IMR-90 (cell line): Measurements from ENCODE around the gene KCTD12. TPM values are rescaled to one million over a fixed set of nuclear protein-coding genes. Genes with fewer than 3 reads are reported as not detected.

ENCODE experiments used
- ATAC-seq: fragments of 200-7000 bp; cut with Tn5 transposase; 2 replicates; pipeline ENCODE4 v1.9.1; 2020; ENCODE audit warnings: low read depth, mild to moderate bottlenecking, moderate library complexity
- BruUV-seq: library from RNA; stranded (reverse); fragments of 400-500 nt; replicated peaks from 2 replicates; lab custom pipeline; 2021; lab: Mats Ljungman, UMichigan
- CTCF ChIA-PET: fragments of 300-600 bp; formaldehyde crosslinking; extraction: SDS; loops from one replicate; lab custom pipeline; 2021; ENCODE audit warnings: antibody characterized with exemption; lab: Yijun Ruan, JAX
- POLR2A ChIA-PET: fragments of 300-600 bp; sonication (Branson Sonifier 250); formaldehyde crosslinking; loops from one replicate; lab custom pipeline; 2022; ENCODE audit warnings: antibody characterized with exemption; ENCODE audit not compliant: unreplicated experiment; lab: Charles Lee
- DNase-seq: peaks from one replicate; pipeline ENCODE4 v3.0.0; 2013
- H2AFZ ChIP-seq: replicated peaks from 2 replicates; pipeline ENCODE3; 2013; ENCODE audit warnings: low read length, mild to moderate bottlenecking; ENCODE audit not compliant: poor library complexity
- H2AK5ac ChIP-seq: 2 replicates; pipeline ENCODE4 v1.6.1; 2013; ENCODE audit warnings: low read depth, low read length, inconsistent platforms
- H2AK9ac ChIP-seq: replicated peaks from 2 replicates; pipeline ENCODE3; 2013; ENCODE audit warnings: mild to moderate bottlenecking, low read depth, low read length, moderate library complexity; ENCODE audit not compliant: poor library complexity
- H2BK120ac ChIP-seq: 2 replicates; pipeline ENCODE4 v1.6.1; 2013; ENCODE audit warnings: low read depth, low read length, inconsistent platforms
- H2BK15ac ChIP-seq: 3 replicates; pipeline ENCODE4 v1.6.1; 2013; ENCODE audit warnings: low read depth, low read length, inconsistent platforms
- H2BK20ac ChIP-seq: 2 replicates; pipeline ENCODE4 v1.6.1; 2013; ENCODE audit warnings: low read depth, mild to moderate bottlenecking, inconsistent platforms, low read length, moderate library complexity
- H2BK5ac ChIP-seq: 2 replicates; pipeline ENCODE4 v1.6.1; 2013; ENCODE audit warnings: mild to moderate bottlenecking, low read depth, low read length, inconsistent platforms; ENCODE audit not compliant: poor library complexity, severe bottlenecking
- H3K14ac ChIP-seq: replicated peaks from 2 replicates; pipeline ENCODE4 v1.6.1; 2013; ENCODE audit warnings: low read depth, low read length, inconsistent platforms
- H3K18ac ChIP-seq: 2 replicates; pipeline ENCODE4 v1.6.1; 2013; ENCODE audit warnings: low read depth, low read length, control low read depth
- H3K23ac ChIP-seq: 2 replicates; pipeline ENCODE4 v1.6.1; 2013; ENCODE audit warnings: low read depth, low read length, inconsistent platforms
- H3K27ac ChIP-seq: 2 replicates; pipeline ENCODE4 v1.5.1; 2013; ENCODE audit warnings: mild to moderate bottlenecking, control low read depth, low read length; ENCODE audit not compliant: insufficient read depth
- H3K27me3 ChIP-seq: 2 replicates; pipeline ENCODE4 v1.6.1; 2013; ENCODE audit warnings: low read length; ENCODE audit not compliant: control insufficient read depth, insufficient read depth
- H3K36me3 ChIP-seq: 2 replicates; pipeline ENCODE4 v1.6.1; 2013; ENCODE audit warnings: low read length, mixed read lengths; ENCODE audit not compliant: control insufficient read depth, insufficient read depth
- H3K4ac ChIP-seq: 2 replicates; pipeline ENCODE4 v1.6.1; 2013; ENCODE audit warnings: low read depth, low read length, inconsistent platforms
- H3K4me1 ChIP-seq: 2 replicates; pipeline ENCODE4 v1.6.1; 2013; ENCODE audit warnings: low read length, mixed read lengths; ENCODE audit not compliant: control insufficient read depth, insufficient read depth
- H3K4me2 ChIP-seq: 2 replicates; pipeline ENCODE4 v1.6.1; 2013; ENCODE audit warnings: low read depth, mild to moderate bottlenecking, control low read depth, low read length, moderate library complexity
- H3K4me3 ChIP-seq: 2 replicates; pipeline ENCODE4 v1.5.1; 2013; ENCODE audit warnings: low read depth, mild to moderate bottlenecking, control low read depth, low read length, moderate library complexity; ENCODE audit not compliant: insufficient read depth
- H3K56ac ChIP-seq: 2 replicates; pipeline ENCODE4 v1.6.1; 2013; ENCODE audit warnings: low read length, inconsistent platforms; ENCODE audit not compliant: insufficient read depth; ENCODE audit errors: extremely low read depth
- H3K79me1 ChIP-seq, 2 experiments: 2 replicates each; pipeline ENCODE4 v1.6.1; 2013; ENCODE audit warnings: low read length in 2 of 2, inconsistent platforms in 1 of 2, low read depth in 1 of 2
- H3K9ac ChIP-seq: 2 replicates; pipeline ENCODE4 v1.6.1; 2013; ENCODE audit warnings: low read depth, low read length, control low read depth
- H3K9me1 ChIP-seq: 2 replicates; pipeline ENCODE4 v1.6.1; 2013; ENCODE audit warnings: low read length, inconsistent platforms; ENCODE audit not compliant: insufficient read depth
- H3K9me3 ChIP-seq: 2 replicates; pipeline ENCODE4 v1.6.1; 2013; ENCODE audit warnings: low read length; ENCODE audit not compliant: control insufficient read depth, insufficient read depth
- H4K20me1 ChIP-seq: 2 replicates; pipeline ENCODE4 v1.6.1; 2013; ENCODE audit warnings: low read length, inconsistent platforms; ENCODE audit not compliant: insufficient read depth
- H4K5ac ChIP-seq: 2 replicates; pipeline ENCODE4 v1.6.1; 2013; ENCODE audit warnings: mild to moderate bottlenecking, low read depth, low read length, control low read depth
- H4K8ac ChIP-seq, 2 experiments: 2 replicates each; pipeline ENCODE4 v1.6.1; 2013; ENCODE audit warnings: low read depth in 2 of 2, low read length in 2 of 2, control low read depth in 1 of 2, inconsistent platforms in 1 of 2
- H4K91ac ChIP-seq: 2 replicates; pipeline ENCODE4 v1.6.1; 2013; ENCODE audit warnings: low read depth, low read length, inconsistent platforms; ENCODE audit not compliant: insufficient read depth
- BHLHE40 ChIP-seq: fragments of 150-350 bp; IDR thresholded peaks from 2 replicates; pipeline ENCODE4 v1.6.1; 2016; ENCODE audit warnings: mild to moderate bottlenecking, low read depth, low read length
- CEBPB ChIP-seq: IDR thresholded peaks from 2 replicates; pipeline ENCODE4 v1.6.1; 2012; ENCODE audit warnings: low read depth, low read length, improper control_type of control experiment
- CHD1 ChIP-seq: IDR thresholded peaks from 2 replicates; pipeline ENCODE4 v1.6.1; 2012; ENCODE audit warnings: low read depth, low read length, improper control_type of control experiment
- MAFK ChIP-seq: IDR thresholded peaks from 2 replicates; pipeline ENCODE4 v1.6.1; 2012; ENCODE audit warnings: low read depth, low read length, improper control_type of control experiment
- MAZ ChIP-seq: IDR thresholded peaks from 2 replicates; pipeline ENCODE4 v1.6.1; 2012; ENCODE audit warnings: low read depth, mild to moderate bottlenecking, low read length, improper control_type of control experiment, moderate library complexity, borderline replicate concordance
- MXI1 ChIP-seq: IDR thresholded peaks from 2 replicates; pipeline ENCODE4 v1.6.1; 2012; ENCODE audit warnings: low read depth, mild to moderate bottlenecking, low read length, moderate library complexity, borderline replicate concordance
- POLR2A ChIP-seq: IDR thresholded peaks from 2 replicates; pipeline ENCODE4 v1.6.1; 2012; ENCODE audit warnings: mild to moderate bottlenecking, low read depth, low read length
- RCOR1 ChIP-seq: IDR thresholded peaks from 2 replicates; pipeline ENCODE4 v1.6.1; 2012; ENCODE audit warnings: mild to moderate bottlenecking, low read length, improper control_type of control experiment; ENCODE audit not compliant: insufficient replicate concordance
- WGBS, 2 experiments: methylation state at CpG; one replicate each; pipeline versions ENCODE4 v1.1.5 to v1.1.7; 2013; ENCODE audit warnings: missing lambda C conversion rate in 2 of 2; ENCODE audit not compliant: insufficient read length in 1 of 2; ENCODE audit errors: extremely low coverage in 2 of 2; 5-methylcytosine and 5-hydroxymethylcytosine counted together
- dilution Hi-C: fragments of 300-500 bp; cut with HindIII; formaldehyde crosslinking; loops from one replicate; pipeline ENCODE4 v1.14.3; 2018; ENCODE audit warnings: low sequenced_read_pairs; ENCODE audit not compliant: unreplicated experiment
- in situ Hi-C: fragments of 300-500 bp; cut with MboI; formaldehyde crosslinking; loops from 3 replicates; pipeline ENCODE4 v1.14.3; 2019; ENCODE audit warnings: low sequenced_read_pairs, inconsistent platforms, mixed read lengths
- intact Hi-C: fragments of 100-400 bp; cut with micrococcal nuclease; formaldehyde crosslinking; loops from 2 replicates; pipeline ENCODE4 v1.10.0; 2022
- polyA plus RNA-seq, 3 experiments: library from polyadenylated mRNA; depleted of rRNA; stranded (reverse); fragments of >200 nt; gene quantifications; 2 replicates each; pipeline ENCODE4 v1.2.3, GENCODE V29; 2012; ENCODE audit warnings: low replicate concordance in 1 of 3
- total RNA-seq: library from RNA; depleted of rRNA; stranded (reverse); fragments of >200 nt; gene quantifications from 2 replicates; pipeline ENCODE4 v1.2.3, GENCODE V29; 2012

KCTD12 gene
- total and polyA plus RNA-seq, 2 of the 4 experiments (the other 2 are of a cell fraction): 1.8 to 1.9 TPM

GRCh38 chr13:76872675-76873074 is 13.5 kb downstream of the KCTD12 start:
- Histone ChIP-seq H3K56ac (no peak overlapping the region), H2BK20ac (no peak overlapping the region), H3K9ac (no peak overlapping the region), H3K4me2 (no peak overlapping the region), H3K36me3 (no peaks in the 10 kb centered on the region), H2BK5ac (no peak overlapping the region), H3K27me3 (peaks cover 2% of the 10 kb centered on the region; the same call in 1 of the 2 replicates), H2BK15ac (no peak overlapping the region), H2AFZ (no peak overlapping the region), H2BK120ac (no peak overlapping the region), H3K23ac (no peak overlapping the region), H2AK5ac (no peak overlapping the region), H3K27ac (no peak overlapping the region), H4K91ac (no peak overlapping the region), H3K14ac (no peak overlapping the region), H3K79me1 (no peaks in the 10 kb centered on the region), H3K18ac (no peak overlapping the region), H3K4me3 (no peak overlapping the region), H4K5ac (no peak overlapping the region), H4K20me1 (no peaks in the 10 kb centered on the region), H3K4ac (no peak overlapping the region), H2AK9ac (no peak overlapping the region), H4K8ac (no peak overlapping the region), H3K4me1 (no peaks in the 10 kb centered on the region), H3K9me1 (no peaks in the 10 kb centered on the region), H3K9me3 (no peaks in the 10 kb centered on the region)
- in situ Hi-C loops: no loop called here
- no peak for DNase-seq
- no TSS peak for BruUV-seq
- dilution Hi-C loops: no loop called here
- intact Hi-C loops: no loop called here
- ChIA-PET CTCF (no interaction called here), POLR2A (no interaction called here)
- TF ChIP-seq CEBPB (no peak), RCOR1 (no peak), MAZ (no peak), CHD1 (no peak), BHLHE40 (no peak), MXI1 (no peak), MAFK (no peak), POLR2A (no peak)
- no CpG with 5 or more reads among the region's 2 CpGs for WGBS, 2 experiments
- no peak for ATAC-seq
